Measurements from ENCODE around the gene ABI3. TPM values are rescaled to one million over a fixed set of nuclear protein-coding genes. Genes with fewer than 3 reads are reported as not detected.
"Not testable (repeated sequence)": the region's sequence is repeated elsewhere in the genome, so short reads cannot be mapped to it uniquely, and the experiment has no call there.

Gene ABI3
- total RNA-seq, 4 donors from 2014 or later: 9.6 to 14.4 (median 12.0) TPM

GRCh38 chr17:49170216-49170615, 40.3 kb upstream of the ABI3 start:
- no peak overlapping the region for H3K27ac ChIP-seq
- no peak for DNase-seq (ENCODE audit: low spot score in 2 of 2)
- peaks cover 0 to 19% (median under 1%) of the 10 kb centered on the region in 4 donors for H3K9me3 ChIP-seq
- peaks cover 0 to 29% of the 10 kb centered on the region in 2 donors for H3K27me3 ChIP-seq
- TF ChIP-seq, protein P1, sequence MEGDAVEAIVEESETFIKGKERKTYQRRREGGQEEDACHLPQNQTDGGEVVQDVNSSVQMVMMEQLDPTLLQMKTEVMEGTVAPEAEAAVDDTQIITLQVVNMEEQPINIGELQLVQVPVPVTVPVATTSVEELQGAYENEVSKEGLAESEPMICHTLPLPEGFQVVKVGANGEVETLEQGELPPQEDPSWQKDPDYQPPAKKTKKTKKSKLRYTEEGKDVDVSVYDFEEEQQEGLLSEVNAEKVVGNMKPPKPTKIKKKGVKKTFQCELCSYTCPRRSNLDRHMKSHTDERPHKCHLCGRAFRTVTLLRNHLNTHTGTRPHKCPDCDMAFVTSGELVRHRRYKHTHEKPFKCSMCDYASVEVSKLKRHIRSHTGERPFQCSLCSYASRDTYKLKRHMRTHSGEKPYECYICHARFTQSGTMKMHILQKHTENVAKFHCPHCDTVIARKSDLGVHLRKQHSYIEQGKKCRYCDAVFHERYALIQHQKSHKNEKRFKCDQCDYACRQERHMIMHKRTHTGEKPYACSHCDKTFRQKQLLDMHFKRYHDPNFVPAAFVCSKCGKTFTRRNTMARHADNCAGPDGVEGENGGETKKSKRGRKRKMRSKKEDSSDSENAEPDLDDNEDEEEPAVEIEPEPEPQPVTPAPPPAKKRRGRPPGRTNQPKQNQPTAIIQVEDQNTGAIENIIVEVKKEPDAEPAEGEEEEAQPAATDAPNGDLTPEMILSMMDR (IDR thresholded peaks at IDR 0.05): no peak
- TF ChIP-seq POLR2A (IDR thresholded peaks at IDR 0.05): no peak
- no peak for TF ChIP-seq EP300 (IDR thresholded peaks at IDR 0.05)
- WGBS, 2 donors: 73 to 80% methylated on average over 2 of the region's 2 CpGs
- H3K4me1 ChIP-seq: no peaks in the 10 kb centered on the region
- H3K36me3 ChIP-seq: no peaks in the 10 kb centered on the region
- no peak overlapping the region for H3K4me3 ChIP-seq

- H3K36me3 ChIP-seq; H3K4me1 ChIP-seq; H3K27ac ChIP-seq; H3K4me3 ChIP-seq; DNase-seq (ENCODE audit: low spot score in 2 of 2): not testable (repeated sequence)
- WGBS, 2 donors: 86 to 87% methylated on average over 3 of the region's 3 CpGs
- Histone ChIP-seq H3K9me3 (peaks cover 0 to 24% (median 2%) of the 10 kb centered on the region in 4 donors), H3K27me3 (peaks cover 0 to 29% of the 10 kb centered on the region in 2 donors)
These were observed 39.8 kb upstream of the ABI3 start for GRCh38 chr17:49170711-49171110.

- H3K36me3 ChIP-seq; DNase-seq (ENCODE audit: low spot score in 2 of 2); H3K4me3 ChIP-seq; H3K27me3 ChIP-seq; H3K27ac ChIP-seq; H3K4me1 ChIP-seq: not testable (repeated sequence)
- peaks cover 0 to 38% (median 10%) of the 10 kb centered on the region in 4 donors for H3K9me3 ChIP-seq
- 89 to 93% methylated on average over 11 of the region's 11 CpGs for WGBS, 2 donors
These were observed 34.5 kb upstream of the ABI3 start for GRCh38 chr17:49175978-49176377.

GRCh38 chr17:49180303-49180702, 30.2 kb upstream of the ABI3 start:
- H3K4me3 ChIP-seq: no peak overlapping the region
- H3K9me3 ChIP-seq: peaks cover 0 to 28% (median 9%) of the 10 kb centered on the region in 4 donors
- no peak for TF ChIP-seq POLR2A (IDR thresholded peaks at IDR 0.05)
- TF ChIP-seq, protein P1 (IDR thresholded peaks at IDR 0.05): peak; percentile 56 to 72 (median 66)
- H3K27me3 ChIP-seq: no peaks in the 10 kb centered on the region
- no peaks in the 10 kb centered on the region for H3K36me3 ChIP-seq
- WGBS, 2 donors: 14 to 15% methylated on average over 5 of the region's 5 CpGs
- H3K27ac ChIP-seq: no peak overlapping the region
- peak; percentile 40 to 80 for DNase-seq (ENCODE audit: low spot score in 2 of 2)
- no peaks in the 10 kb centered on the region for H3K4me1 ChIP-seq

- no peak overlapping the region for H3K27ac ChIP-seq
- H3K9me3 ChIP-seq: peaks cover 0 to 20% (median 5%) of the 10 kb centered on the region in 4 donors
- TF ChIP-seq POLR2A (IDR thresholded peaks at IDR 0.05): no peak
- no peak for TF ChIP-seq EP300 (IDR thresholded peaks at IDR 0.05)
- no peaks in the 10 kb centered on the region for H3K36me3 ChIP-seq
- H3K4me1 ChIP-seq: no peaks in the 10 kb centered on the region
- DNase-seq (ENCODE audit: low spot score in 2 of 2): no peak
- H3K27me3 ChIP-seq: no peaks in the 10 kb centered on the region
- WGBS, 2 donors: 40 to 47% methylated on average over 6 of the region's 6 CpGs
- H3K4me3 ChIP-seq: no peak overlapping the region
These were observed 29.4 kb upstream of the ABI3 start for GRCh38 chr17:49180998-49181635.

DNA sequence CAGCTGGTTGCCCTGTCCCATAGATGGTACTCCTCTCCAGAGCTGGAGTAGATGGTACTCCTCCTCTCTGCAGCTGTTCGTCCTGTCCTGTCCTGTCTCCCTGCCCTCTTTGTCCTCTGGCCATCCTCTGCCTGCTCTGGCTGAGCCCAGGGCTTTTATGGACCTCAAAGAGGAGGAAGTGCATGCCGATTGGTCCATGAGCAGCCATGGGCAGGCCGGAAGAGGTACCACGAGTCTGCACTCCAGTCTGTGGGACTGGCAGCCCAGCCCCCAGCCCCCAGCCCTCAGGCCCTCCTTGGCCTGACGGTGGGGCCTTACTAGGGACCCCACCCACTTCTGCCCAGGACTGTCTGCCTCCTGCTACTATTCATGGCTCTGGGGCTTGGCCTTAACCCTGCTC, 27.2 kb upstream of the ABI3 start:
- Histone ChIP-seq H3K9me3 (peaks cover 0 to 4% (median 0%) of the 10 kb centered on the region in 4 donors), H3K36me3 (no peaks in the 10 kb centered on the region), H3K4me1 (no peaks in the 10 kb centered on the region), H3K27me3 (no peaks in the 10 kb centered on the region), H3K4me3 (no peak overlapping the region), H3K27ac (no peak overlapping the region)
- TF ChIP-seq POLR2A (IDR thresholded peaks at IDR 0.05) (no peak), EP300 (IDR thresholded peaks at IDR 0.05) (no peak)
- TF ChIP-seq, protein P1 (IDR thresholded peaks at IDR 0.05): no peak
- 83 to 89% methylated on average over 4 to 5 of the region's 5 CpGs for WGBS, 2 donors
- no peak for DNase-seq (ENCODE audit: low spot score in 2 of 2)
